H9 (cell line): ENCODE measurements around the gene ANTXR2. TPM values are rescaled to one million over a fixed set of nuclear protein-coding genes. Genes with fewer than 3 reads are reported as not detected.

ENCODE experiments used
- DNase-seq: peaks from one replicate; pipeline ENCODE4 v3.0.0-alpha.2; 2017
- H2AFZ ChIP-seq: one replicate; pipeline ENCODE4 v1.6.1; 2013; ENCODE audit warnings: mild to moderate bottlenecking, low read length, control low read depth, moderate library complexity
- H2AK5ac ChIP-seq: 2 replicates; pipeline ENCODE4 v1.6.1; 2013; ENCODE audit warnings: low read length, control low read depth, mixed read lengths; ENCODE audit not compliant: insufficient read length
- H2BK120ac ChIP-seq: one replicate; pipeline ENCODE4 v1.6.1; 2013; ENCODE audit warnings: low read depth, mild to moderate bottlenecking, low read length, control low read depth, inconsistent platforms; ENCODE audit not compliant: poor library complexity, severe bottlenecking
- H2BK12ac ChIP-seq: 2 replicates; pipeline ENCODE4 v1.6.1; 2013; ENCODE audit warnings: low read length, control low read depth, mixed read lengths, low read depth; ENCODE audit not compliant: insufficient read length
- H2BK15ac ChIP-seq: 2 replicates; pipeline ENCODE4 v1.6.1; 2013; ENCODE audit warnings: low read depth, low read length, control low read depth
- H2BK20ac ChIP-seq: one replicate; pipeline ENCODE4 v1.6.1; 2013; ENCODE audit warnings: low read depth, mild to moderate bottlenecking, low read length, control low read depth, inconsistent platforms; ENCODE audit not compliant: poor library complexity, severe bottlenecking
- H2BK5ac ChIP-seq: 2 replicates; pipeline ENCODE4 v1.6.1; 2013; ENCODE audit warnings: low read length, control low read depth, mixed read lengths; ENCODE audit not compliant: insufficient read length
- H3K14ac ChIP-seq: 2 replicates; pipeline ENCODE4 v1.6.1; 2013; ENCODE audit warnings: low read length, control low read depth; ENCODE audit not compliant: insufficient read depth
- H3K18ac ChIP-seq: 2 replicates; pipeline ENCODE4 v1.6.1; 2013; ENCODE audit warnings: low read depth, mild to moderate bottlenecking, mixed read lengths, low read length, control low read depth; ENCODE audit not compliant: insufficient read length
- H3K23ac ChIP-seq: 2 replicates; pipeline ENCODE4 v1.6.1; 2013; ENCODE audit warnings: low read length, control low read depth, mixed read lengths, low read depth; ENCODE audit not compliant: insufficient read length
- H3K23me2 ChIP-seq: 2 replicates; pipeline ENCODE4 v1.6.1; 2013; ENCODE audit warnings: low read depth, mild to moderate bottlenecking, mixed read lengths, low read length, control low read depth; ENCODE audit not compliant: insufficient read length, poor library complexity, severe bottlenecking
- H3K27ac ChIP-seq: 2 replicates; pipeline ENCODE4 v1.5.1; 2013; ENCODE audit warnings: low read length, control low read depth, mixed read lengths, low read depth; ENCODE audit not compliant: insufficient read length
- H3K27me3 ChIP-seq: 2 replicates; pipeline ENCODE4 v1.6.1; 2013; ENCODE audit warnings: low read length, control low read depth, inconsistent platforms; ENCODE audit not compliant: insufficient read depth
- H3K4ac ChIP-seq: 2 replicates; pipeline ENCODE4 v1.6.1; 2013; ENCODE audit warnings: low read depth, mild to moderate bottlenecking, control low read depth, inconsistent platforms, low read length, moderate library complexity
- H3K4me1 ChIP-seq: 2 replicates; pipeline ENCODE4 v1.6.1; 2013; ENCODE audit warnings: low read length, control low read depth, inconsistent platforms; ENCODE audit not compliant: insufficient read depth
- H3K4me2 ChIP-seq: 2 replicates; pipeline ENCODE4 v1.6.1; 2013; ENCODE audit warnings: low read length, control low read depth, mixed read lengths; ENCODE audit not compliant: insufficient read length, insufficient read depth
- H3K56ac ChIP-seq: 2 replicates; pipeline ENCODE4 v1.6.1; 2013; ENCODE audit warnings: low read depth, mild to moderate bottlenecking, mixed read lengths, low read length, control low read depth; ENCODE audit not compliant: insufficient read length
- H3K79me1 ChIP-seq: 2 replicates; pipeline ENCODE4 v1.6.1; 2013; ENCODE audit warnings: low read depth, mild to moderate bottlenecking, moderate library complexity, low read length, control low read depth, inconsistent platforms; ENCODE audit not compliant: insufficient read depth, poor library complexity, severe bottlenecking
- H3K79me2 ChIP-seq: 2 replicates; pipeline ENCODE4 v1.6.1; 2013; ENCODE audit warnings: low read length, control low read depth, inconsistent platforms; ENCODE audit not compliant: insufficient read depth
- H3K9ac ChIP-seq: 2 replicates; pipeline ENCODE4 v1.6.1; 2013; ENCODE audit warnings: low read length, control low read depth, mixed read lengths; ENCODE audit not compliant: insufficient read length; ENCODE audit errors: extremely low read depth
- H3K9me3 ChIP-seq: one replicate; pipeline ENCODE4 v1.6.1; 2013; ENCODE audit warnings: low read depth, low read length, inconsistent platforms; ENCODE audit not compliant: control insufficient read depth
- H3T11ph ChIP-seq: one replicate; pipeline ENCODE4 v1.6.1; 2013; ENCODE audit warnings: mild to moderate bottlenecking, low read length, control low read depth, inconsistent platforms
- H4K20me1 ChIP-seq: one replicate; pipeline ENCODE4 v1.6.1; 2013; ENCODE audit not compliant: control insufficient read depth, insufficient read length, insufficient read depth
- H4K5ac ChIP-seq: 2 replicates; pipeline ENCODE4 v1.6.1; 2013; ENCODE audit warnings: low read depth, mild to moderate bottlenecking, mixed read lengths, low read length, control low read depth; ENCODE audit not compliant: insufficient read length
- H4K8ac ChIP-seq: replicated peaks from 2 replicates; pipeline ENCODE4 v1.6.1; 2013; ENCODE audit warnings: low read length, control low read depth, mixed read lengths, low read depth; ENCODE audit not compliant: insufficient read length
- H4K91ac ChIP-seq: 2 replicates; pipeline ENCODE4 v1.6.1; 2013; ENCODE audit warnings: low read depth, mild to moderate bottlenecking, moderate library complexity, mixed read lengths, low read length, control low read depth; ENCODE audit not compliant: insufficient read length
- H3K27ac Mint-ChIP-seq, 3 experiments: 2 replicates in 2 of 3; 3 replicates in 1 of 3; pipeline ENCODE4 v1.8.0; 2020 to 2021; ENCODE audit warnings: mixed read lengths in 3 of 3, mild to moderate bottlenecking in 1 of 3, moderate library complexity in 1 of 3
- H3K27me3 Mint-ChIP-seq: 2 replicates; pipeline ENCODE4 v1.8.0; 2021; ENCODE audit warnings: low read depth, mild to moderate bottlenecking, moderate library complexity, mixed read lengths
- H3K36me3 Mint-ChIP-seq, 3 experiments: 2 replicates in 2 of 3; 3 replicates in 1 of 3; pipeline ENCODE4 v1.8.0; 2020 to 2021; ENCODE audit warnings: low read depth in 3 of 3, mixed read lengths in 3 of 3; ENCODE audit not compliant: insufficient read depth in 1 of 3
- H3K4me1 Mint-ChIP-seq, 2 experiments: 2 replicates each; pipeline ENCODE4 v1.8.0; 2020; ENCODE audit warnings: mixed read lengths in 2 of 2
- H3K4me3 Mint-ChIP-seq, 2 experiments: 2 replicates in 1 of 2; 3 replicates in 1 of 2; pipeline ENCODE4 v1.8.0; 2020 to 2021; ENCODE audit warnings: mild to moderate bottlenecking in 2 of 2, mixed read lengths in 2 of 2, moderate library complexity in 1 of 2
- H3K9me3 Mint-ChIP-seq, 2 experiments: 2 replicates in 1 of 2; 3 replicates in 1 of 2; pipeline ENCODE4 v1.8.0; 2020; ENCODE audit warnings: mild to moderate bottlenecking in 2 of 2, mixed read lengths in 2 of 2, moderate library complexity in 1 of 2
- WGBS: extraction: QIAGEN DNeasy Blood & Tissue Kit; methylation state at CpG from one replicate; pipeline ENCODE4 v1.1.7; 2013; ENCODE audit warnings: missing lambda C conversion rate, low lambda C conversion rate, mixed read lengths; ENCODE audit not compliant: insufficient read length; ENCODE audit errors: extremely low coverage; 5-methylcytosine and 5-hydroxymethylcytosine counted together
- total RNA-seq: library from RNA; stranded (reverse); gene quantifications from 2 replicates; pipeline ENCODE4 v1.2.1, GENCODE V29; 2021
- TF ChIP-seq, protein P1 (sequence below): fragments of 200-600 bp; sonication (generic); conservative IDR thresholded peaks from 3 replicates; pipeline ENCODE4 v1.8.0; 2021; ENCODE audit warnings: antibody characterized with exemption, mild to moderate bottlenecking

ANTXR2 gene
- total RNA-seq, 1 experiment from 2014 or later: 4.7 TPM

DNA sequence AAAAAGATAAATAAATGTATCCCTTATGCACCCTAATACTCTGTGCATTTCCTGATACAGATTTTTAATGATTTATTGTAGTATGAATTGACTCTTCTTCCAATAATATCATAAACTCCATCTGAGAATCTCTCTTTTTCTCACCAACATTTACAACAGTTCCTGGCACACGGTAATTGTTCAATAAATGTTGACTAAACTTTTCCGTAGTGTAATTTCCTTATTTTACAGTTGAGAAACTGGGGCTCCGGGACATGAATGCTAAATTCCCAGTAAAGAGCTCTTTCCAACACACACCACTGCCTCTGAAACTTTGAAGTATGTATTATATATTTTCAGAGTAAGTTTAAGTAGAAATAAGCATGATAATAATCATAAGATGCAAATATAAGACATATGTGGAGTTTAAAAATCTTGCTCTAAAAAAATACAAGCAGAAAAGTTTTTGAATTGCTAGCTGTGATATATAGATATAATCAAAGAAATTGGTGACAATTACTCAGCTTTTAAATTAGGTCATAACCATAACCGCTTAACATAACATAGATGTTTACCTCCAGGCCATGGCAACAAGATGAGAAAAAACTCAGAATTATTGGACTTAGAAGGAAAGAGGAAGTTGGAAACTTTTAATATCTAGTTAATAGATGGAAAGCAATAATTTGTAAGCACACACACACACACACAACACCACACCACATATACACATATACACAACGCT, 28.2 kb upstream of the ANTXR2 start:
- no peak for DNase-seq
- H3K56ac ChIP-seq: no peak overlapping the region
- no peak overlapping the region for H2BK15ac ChIP-seq
- H4K5ac ChIP-seq: no peak overlapping the region
- no peak overlapping the region for H3K9ac ChIP-seq
- TF ChIP-seq, protein P1, sequence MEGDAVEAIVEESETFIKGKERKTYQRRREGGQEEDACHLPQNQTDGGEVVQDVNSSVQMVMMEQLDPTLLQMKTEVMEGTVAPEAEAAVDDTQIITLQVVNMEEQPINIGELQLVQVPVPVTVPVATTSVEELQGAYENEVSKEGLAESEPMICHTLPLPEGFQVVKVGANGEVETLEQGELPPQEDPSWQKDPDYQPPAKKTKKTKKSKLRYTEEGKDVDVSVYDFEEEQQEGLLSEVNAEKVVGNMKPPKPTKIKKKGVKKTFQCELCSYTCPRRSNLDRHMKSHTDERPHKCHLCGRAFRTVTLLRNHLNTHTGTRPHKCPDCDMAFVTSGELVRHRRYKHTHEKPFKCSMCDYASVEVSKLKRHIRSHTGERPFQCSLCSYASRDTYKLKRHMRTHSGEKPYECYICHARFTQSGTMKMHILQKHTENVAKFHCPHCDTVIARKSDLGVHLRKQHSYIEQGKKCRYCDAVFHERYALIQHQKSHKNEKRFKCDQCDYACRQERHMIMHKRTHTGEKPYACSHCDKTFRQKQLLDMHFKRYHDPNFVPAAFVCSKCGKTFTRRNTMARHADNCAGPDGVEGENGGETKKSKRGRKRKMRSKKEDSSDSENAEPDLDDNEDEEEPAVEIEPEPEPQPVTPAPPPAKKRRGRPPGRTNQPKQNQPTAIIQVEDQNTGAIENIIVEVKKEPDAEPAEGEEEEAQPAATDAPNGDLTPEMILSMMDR: no peak
- H3K18ac ChIP-seq: no peak overlapping the region
- Mint-ChIP-seq H3K27me3 (no peaks in the 10 kb centered on the region; the same call in 1 of the 2 replicates), H3K4me3 (no peak overlapping the region), H3K9me3 (no peaks in the 10 kb centered on the region), H3K36me3 (peaks cover 0 to under 1% (median 0%) of the 10 kb centered on the region in 3 experiments; a peak in 2 of 7 replicates), H3K27ac (no peak overlapping the region), H3K4me1 (no peaks in the 10 kb centered on the region)
- no CpG with 5 or more reads among the region's 5 CpGs for WGBS
- no peaks in the 10 kb centered on the region for H3K4me1 ChIP-seq
- H2BK20ac ChIP-seq: no peak overlapping the region
- H2BK5ac ChIP-seq: no peak overlapping the region
- H2BK12ac ChIP-seq: no peak overlapping the region
- H3K9me3 ChIP-seq: no peaks in the 10 kb centered on the region
- H4K20me1 ChIP-seq: no peaks in the 10 kb centered on the region
- H4K8ac ChIP-seq: no peak overlapping the region
- H3K79me2 ChIP-seq: no peaks in the 10 kb centered on the region
- no peak overlapping the region for H3K14ac ChIP-seq
- H3K4ac ChIP-seq: no peak overlapping the region
- no peaks in the 10 kb centered on the region for H3K27me3 ChIP-seq
- no peak overlapping the region for H3T11ph ChIP-seq
- H4K91ac ChIP-seq: no peak overlapping the region
- H2AFZ ChIP-seq: no peak overlapping the region
- H3K79me1 ChIP-seq: no peaks in the 10 kb centered on the region
- H3K23ac ChIP-seq: no peak overlapping the region
- no peak overlapping the region for H2AK5ac ChIP-seq
- H3K27ac ChIP-seq: no peak overlapping the region
- H3K23me2 ChIP-seq: no peaks in the 10 kb centered on the region
- no peak overlapping the region for H2BK120ac ChIP-seq
- no peak overlapping the region for H3K4me2 ChIP-seq
